HCT116 (cell line): ENCODE results near the gene ANO8. TPM values are rescaled to one million over a fixed set of nuclear protein-coding genes. Genes with fewer than 3 reads are reported as not detected.

Experiments used
- ATAC-seq: fragments of 200-7000 bp; cut with Tn5 transposase; 2 replicates; pipeline ENCODE4 v1.9.1; 2020; ENCODE audit warnings: mild to moderate bottlenecking, moderate library complexity
- BruUV-seq: library from RNA; stranded (reverse); fragments of 400-500 nt; replicated peaks from 2 replicates; lab custom pipeline; 2021; lab: Mats Ljungman, UMichigan
- CTCF ChIA-PET: fragments of 300-600 bp; sonication (Branson Sonifier 250); formaldehyde crosslinking; loops from one replicate; lab custom pipeline; 2021; ENCODE audit warnings: antibody characterized with exemption; lab: Charles Lee
- POLR2A ChIA-PET: fragments of 300-600, 350-600 bp; sonication (Branson Sonifier 250); formaldehyde crosslinking; loops from one replicate; lab custom pipeline; 2021; ENCODE audit warnings: antibody characterized with exemption; lab: Charles Lee
- RAD21 ChIA-PET, 2 experiments: fragments of 300-600 bp; sonication (Branson Sonifier 250); formaldehyde crosslinking; loops; one replicate each; lab custom pipeline; 2023; ENCODE audit warnings: low total read pairs in 2 of 2; ENCODE audit not compliant: uncharacterized antibody in 2 of 2, unreplicated experiment in 2 of 2, low non-redundant PET in 1 of 2; lab: Charles Lee
- DNase-seq: peaks from one replicate; pipeline ENCODE4 v3.0.0-alpha.2; 2010; ENCODE audit warnings: low read depth, low spot score
- H2AFZ ChIP-seq: fragments of 200-600 bp; shearing (Covaris generic), sonication (generic); 2 replicates; pipeline ENCODE4 v1.6.1; 2017; ENCODE audit warnings: low read depth, mixed run types, mixed read lengths, antibody characterized with exemption, low read length; ENCODE audit not compliant: poor library complexity, severe bottlenecking
- H3K27ac ChIP-seq: 2 replicates; pipeline ENCODE4 v1.5.1; 2012; ENCODE audit warnings: low read depth, low read length
- H3K27me3 ChIP-seq: fragments of 200-600 bp; sonication (generic); 2 replicates; pipeline ENCODE4 v1.6.1; 2016; ENCODE audit warnings: mixed run types, low read length, mixed read lengths; ENCODE audit not compliant: insufficient read depth
- H3K36me3 ChIP-seq, 2 experiments: fragments of 200-500 bp in 1 of 2; fragments of 200-600 bp in 1 of 2; sonication (Bioruptor generic) in 1 of 2; sonication (generic) in 1 of 2; 2 replicates each; pipeline versions ENCODE4 v1.5.1 to v1.6.1; 2014 to 2016; ENCODE audit warnings: low read length in 2 of 2, inconsistent platforms in 1 of 2, mixed read lengths in 1 of 2, mixed run types in 1 of 2; ENCODE audit not compliant: insufficient read depth in 2 of 2, control insufficient read depth in 1 of 2
- H3K4me1 ChIP-seq, 2 experiments: fragments of 200-600 bp in 1 of 2; sonication (generic) in 1 of 2; 2 replicates each; pipeline versions ENCODE4 v1.5.1 to v1.6.1; 2012 to 2017; ENCODE audit warnings: low read length in 2 of 2, inconsistent platforms in 1 of 2, mild to moderate bottlenecking in 1 of 2, mixed read lengths in 1 of 2, mixed run types in 1 of 2, moderate library complexity in 1 of 2; ENCODE audit not compliant: insufficient read depth in 2 of 2, control insufficient read depth in 1 of 2
- H3K4me2 ChIP-seq: fragments of 200-600 bp; sonication (generic); 2 replicates; pipeline ENCODE4 v1.6.1; 2017; ENCODE audit warnings: mixed run types, low read length, mixed read lengths
- H3K4me3 ChIP-seq, 2 experiments: fragments of 200-600 bp in 1 of 2; sonication (generic) in 1 of 2; replicated peaks in 1 of 2; 2 replicates each; pipeline ENCODE4 v1.5.1; 2011 to 2016; ENCODE audit warnings: low read length in 2 of 2, control low read depth in 1 of 2, low read depth in 1 of 2, mild to moderate bottlenecking in 1 of 2, mixed read lengths in 1 of 2, mixed run types in 1 of 2
- H3K79me2 ChIP-seq: fragments of 200-600 bp; sonication (generic); 2 replicates; pipeline ENCODE4 v1.6.1; 2017; ENCODE audit warnings: mild to moderate bottlenecking, mixed run types, low read length, moderate library complexity, mixed read lengths; ENCODE audit not compliant: insufficient read depth
- H3K9ac ChIP-seq: fragments of 200-600 bp; sonication (generic); 2 replicates; pipeline ENCODE4 v1.6.1; 2016; ENCODE audit warnings: low read length, mixed read lengths
- H3K9me2 ChIP-seq: fragments of 200-600 bp; sonication (generic), shearing (Covaris generic); 2 replicates; pipeline ENCODE4 v1.6.1; 2017; ENCODE audit warnings: mixed run types, mild to moderate bottlenecking, moderate library complexity; ENCODE audit not compliant: insufficient read depth
- H3K9me3 ChIP-seq, 2 experiments: fragments of 200-500 bp in 1 of 2; fragments of 200-600 bp in 1 of 2; sonication (Bioruptor generic) in 1 of 2; sonication (generic) in 1 of 2; 2 replicates each; pipeline ENCODE4 v1.6.1; 2014 to 2017; ENCODE audit warnings: low read length in 2 of 2, mixed read lengths in 2 of 2, inconsistent platforms in 1 of 2, low read depth in 1 of 2, mild to moderate bottlenecking in 1 of 2, mixed run types in 1 of 2, moderate library complexity in 1 of 2; ENCODE audit not compliant: control insufficient read depth in 1 of 2, insufficient read depth in 1 of 2
- H4K20me1 ChIP-seq: fragments of 200-600 bp; sonication (generic), shearing (Covaris generic); 2 replicates; pipeline ENCODE4 v1.6.1; 2017; ENCODE audit warnings: mixed run types, mild to moderate bottlenecking, moderate library complexity; ENCODE audit not compliant: insufficient read depth
- ATF3 ChIP-seq: IDR thresholded peaks from 2 replicates; pipeline ENCODE4 v1.6.1; 2012
- CBX3 ChIP-seq: IDR thresholded peaks from 2 replicates; pipeline ENCODE4 v1.6.1; 2012; ENCODE audit warnings: low read depth
- CTCF ChIP-seq, 3 experiments: fragments of 200-600 bp in 1 of 3; sonication (generic) in 1 of 3; IDR thresholded peaks in 2 of 3; conservative IDR thresholded peaks in 1 of 3; 2 replicates each; pipeline ENCODE4 v1.5.1; 2012 to 2017; ENCODE audit warnings: low read depth in 2 of 3, low read length in 2 of 3, antibody characterized with exemption in 1 of 3, borderline replicate concordance in 1 of 3, control low read depth in 1 of 3, mild to moderate bottlenecking in 1 of 3, mixed read lengths in 1 of 3, mixed run types in 1 of 3, moderate library complexity in 1 of 3; ENCODE audit not compliant: insufficient read depth in 1 of 3
- EGR1 ChIP-seq: IDR thresholded peaks from 2 replicates; pipeline ENCODE4 v1.6.1; 2012; ENCODE audit warnings: low read depth
- ELF1 ChIP-seq: IDR thresholded peaks from 2 replicates; pipeline ENCODE4 v1.6.1; 2012; ENCODE audit warnings: low read depth, borderline replicate concordance
- EZH2 ChIP-seq: fragments of 200-600 bp; sonication (generic); IDR thresholded peaks from 2 replicates; pipeline ENCODE4 v1.6.1; 2017; ENCODE audit warnings: antibody characterized with exemption, mixed run types
- FOSL1 ChIP-seq: IDR thresholded peaks from 2 replicates; pipeline ENCODE4 v1.6.1; 2012; ENCODE audit warnings: low read depth
- JUND ChIP-seq: IDR thresholded peaks from 2 replicates; pipeline ENCODE4 v1.6.1; 2012
- MAX ChIP-seq: IDR thresholded peaks from 2 replicates; pipeline ENCODE4 v1.6.1; 2012
- POLR2A ChIP-seq: IDR thresholded peaks from 2 replicates; pipeline ENCODE4 v1.7.0; 2011; ENCODE audit warnings: borderline replicate concordance; ENCODE audit not compliant: insufficient read depth, insufficient read length; ENCODE audit errors: extremely low read depth
- POLR2AphosphoS5 ChIP-seq: IDR thresholded peaks from 2 replicates; pipeline ENCODE4 v1.6.1; 2011; ENCODE audit warnings: mild to moderate bottlenecking, low read depth, low read length, moderate library complexity
- RAD21 ChIP-seq: IDR thresholded peaks from 2 replicates; pipeline ENCODE4 v1.6.1; 2012; ENCODE audit warnings: low read depth, mild to moderate bottlenecking
- SIN3A ChIP-seq: IDR thresholded peaks from 2 replicates; pipeline ENCODE4 v1.6.1; 2012; ENCODE audit warnings: low read depth
- SP1 ChIP-seq: IDR thresholded peaks from 2 replicates; pipeline ENCODE4 v1.6.1; 2012; ENCODE audit warnings: low read depth
- SRF ChIP-seq: IDR thresholded peaks from 2 replicates; pipeline ENCODE4 v1.6.1; 2012; ENCODE audit warnings: low read depth
- ZBTB33 ChIP-seq: IDR thresholded peaks from 2 replicates; pipeline ENCODE4 v1.6.1; 2011; ENCODE audit warnings: mild to moderate bottlenecking, low read length, moderate library complexity; ENCODE audit not compliant: insufficient replicate concordance; ENCODE audit errors: extremely low read depth
- ZNF274 ChIP-seq: fragments of 200-500 bp; sonication (Bioruptor generic); IDR thresholded peaks from 2 replicates; pipeline ENCODE4 v1.6.1; 2014; ENCODE audit warnings: mild to moderate bottlenecking, low read depth, low read length, inconsistent platforms
- intact Hi-C: fragments of 100-400 bp; cut with micrococcal nuclease; formaldehyde crosslinking; loops from 2 replicates; pipeline ENCODE4 v1.10.0; 2022
- total RNA-seq: library from RNA; stranded (reverse); gene quantifications from one replicate; pipeline ENCODE4 v1.2.1, GENCODE V29; 2021; ENCODE audit not compliant: unreplicated experiment

Gene ANO8
- total RNA-seq, 1 experiment from 2014 or later: 22.9 TPM

GRCh38 chr19:17319473-17320238 is 15.0 kb downstream of the ANO8 start:
- Histone ChIP-seq H3K79me2 (no peaks in the 10 kb centered on the region; the same call in 1 of the 2 replicates), H3K4me2 (no peak overlapping the region), H3K4me3 (no peak overlapping the region), H3K36me3 (peaks cover 18 to 21% of the 10 kb centered on the region in 2 experiments; a peak in 3 of 4 replicates), H3K27ac (no peak overlapping the region), H3K4me1 (peaks cover 13 to 21% of the 10 kb centered on the region in 2 experiments), H2AFZ (no peak overlapping the region), H3K9ac (no peak overlapping the region), H3K9me3 (no peaks in the 10 kb centered on the region), H3K27me3 (no peaks in the 10 kb centered on the region), H3K9me2 (no peaks in the 10 kb centered on the region), H4K20me1 (no peaks in the 10 kb centered on the region)
- ATAC-seq: no peak
- ChIA-PET POLR2A (no interaction called here), RAD21 (no interaction called here), CTCF (no interaction called here)
- DNase-seq: no peak
- BruUV-seq: TSS peak; percentile 44
- intact Hi-C loops: no loop called here
- no peak for TF ChIP-seq ZNF274
- no peak for TF ChIP-seq SIN3A

GRCh38 chr19:17318966-17319365 is 15.7 kb downstream of the ANO8 start:
- Histone ChIP-seq H3K36me3 (peaks cover 20 to 28% of the 10 kb centered on the region in 2 experiments), H3K4me2 (no peak overlapping the region), H3K79me2 (peaks cover 2% of the 10 kb centered on the region; the same call in 1 of the 2 replicates), H4K20me1 (no peaks in the 10 kb centered on the region), H2AFZ (no peak overlapping the region), H3K9ac (no peak overlapping the region), H3K4me1 (peaks cover 13 to 21% of the 10 kb centered on the region in 2 experiments), H3K9me3 (no peaks in the 10 kb centered on the region), H3K4me3 (no peak overlapping the region), H3K27ac (no peak overlapping the region), H3K27me3 (no peaks in the 10 kb centered on the region), H3K9me2 (no peaks in the 10 kb centered on the region)
- intact Hi-C loops: no loop called here
- TF ChIP-seq SRF (no peak), SIN3A (no peak), EZH2 (no peak), SP1 (no peak), ELF1 (no peak), EGR1 (no peak), CTCF (IDR thresholded peaks at IDR 0.05 in 2 of 3, conservative IDR thresholded peaks at IDR 0.05 in 1 of 3; ENCODE audit: borderline replicate concordance in 1 of 3, insufficient read depth in 1 of 3, low read depth in 2 of 3, low read length in 2 of 3) (no peak), ZNF274 (no peak), RAD21 (no peak), FOSL1 (no peak), MAX (no peak), POLR2A (no peak), POLR2AphosphoS5 (no peak), ATF3 (no peak), JUND (no peak), CBX3 (no peak), ZBTB33 (no peak)
- ChIA-PET CTCF (no interaction called here), POLR2A (no interaction called here), RAD21 (no interaction called here)
- ATAC-seq (no peak), DNase-seq (no peak)
- BruUV-seq: no TSS peak
